Measurements from ENCODE around the gene KPNA1.

KPNA1 gene

DNA sequence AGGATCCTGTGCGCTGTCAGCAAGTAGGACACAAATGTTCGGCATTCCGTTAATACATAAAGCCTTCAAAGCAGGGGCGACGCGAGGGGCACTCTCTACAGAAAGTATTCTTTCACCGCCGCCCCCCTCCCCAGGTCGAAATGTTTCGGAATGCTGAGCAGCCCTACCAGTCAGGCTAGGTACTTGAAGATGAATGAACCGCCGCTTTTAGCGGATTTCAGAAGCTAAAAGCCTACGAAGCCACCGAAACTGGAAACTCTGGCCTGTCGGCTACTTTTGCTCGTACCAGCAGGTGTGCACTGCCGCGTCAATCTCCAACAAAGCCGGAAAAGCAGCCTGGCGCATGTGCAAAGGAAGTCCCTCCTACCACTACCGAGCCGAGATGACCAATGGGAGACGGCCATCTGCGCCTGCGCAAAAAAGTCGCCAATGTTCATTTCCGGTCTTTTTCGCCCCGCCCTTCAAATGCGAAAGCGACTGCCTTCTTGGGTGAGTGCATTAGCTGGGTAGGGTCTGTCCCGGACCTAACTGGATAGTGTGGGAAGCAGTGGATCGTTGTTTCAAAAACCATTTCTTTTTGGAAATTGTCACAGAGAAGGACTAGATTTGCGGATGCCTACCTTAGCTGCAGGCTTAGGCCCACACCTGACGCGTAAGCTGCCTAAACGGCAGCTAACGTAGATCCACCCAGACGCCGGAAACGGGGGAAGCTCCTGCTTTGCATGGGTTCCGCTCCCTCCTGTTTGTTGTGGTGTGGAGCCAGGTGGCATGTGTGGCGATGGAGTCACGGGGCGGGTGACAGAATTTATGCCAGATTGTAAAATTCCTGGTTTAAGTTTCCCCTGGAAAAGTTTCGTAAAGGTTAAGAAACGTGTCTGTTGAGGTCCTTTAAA lies 98.7 kb downstream of the KPNA1 start, which contains the start of gene WDR5B:
Gene WDR5B (minus strand): TSS at position 301 of the 893 bp plus-strand sequence. CDS start 534 bp downstream, outside the sequence.
- peak; percentile 98 for DNase-seq (ENCODE audit: low spot score)

DNA sequence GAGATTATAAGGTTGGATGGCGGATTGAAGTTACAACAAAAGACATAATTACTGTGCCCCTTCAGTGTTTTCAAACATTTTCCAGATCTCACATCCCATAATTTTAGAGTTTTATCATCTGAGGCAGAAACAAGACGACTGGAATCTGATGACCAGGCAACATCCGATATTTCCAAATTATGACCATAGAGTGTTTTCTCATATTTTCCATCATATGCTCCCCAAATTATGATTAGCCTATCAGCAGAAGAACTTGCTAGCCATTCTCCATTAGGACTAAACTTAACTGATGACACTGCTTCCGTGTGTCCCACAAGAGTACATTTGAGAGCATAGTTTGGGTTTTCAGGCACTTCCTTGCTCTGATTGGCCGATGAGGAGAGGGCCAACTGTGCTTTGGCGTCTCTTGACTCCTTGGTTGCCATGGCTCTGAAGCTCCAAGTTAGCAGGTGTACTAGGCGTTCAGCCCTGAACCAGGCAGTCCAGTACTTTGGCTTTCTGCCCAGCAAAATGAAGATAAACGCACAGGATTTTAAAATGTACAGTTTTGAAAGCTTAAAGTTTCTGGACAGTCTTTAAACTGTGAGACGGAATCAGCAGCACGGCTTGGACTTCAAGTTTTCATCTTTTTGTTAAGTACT lies 99.5 kb downstream of the KPNA1 start:
- DNase-seq (ENCODE audit: low spot score) = peak; percentile 21

GRCh38 chr3:122414391-122414790 lies 100.3 kb downstream of the KPNA1 start:
- DNase-seq (ENCODE audit: low spot score) = no peak

DNA sequence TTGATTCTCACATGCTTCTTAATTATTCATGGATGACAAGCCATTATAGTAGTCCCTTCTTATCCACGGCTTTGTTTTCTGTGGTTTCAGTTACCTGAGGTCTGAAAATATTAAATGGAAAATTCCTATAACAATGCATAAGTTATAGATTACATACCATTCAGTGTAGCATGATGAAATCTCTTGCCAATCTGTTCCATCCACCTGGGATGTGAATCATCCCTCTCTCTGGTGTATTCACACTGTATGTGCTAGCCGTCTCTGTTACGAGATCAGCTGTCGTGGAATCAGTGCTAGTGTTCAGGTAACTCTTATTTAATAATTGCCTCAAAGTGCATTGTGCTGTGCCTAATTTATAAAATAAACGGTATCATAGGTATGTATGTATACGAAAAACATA lies 104.1 kb downstream of the KPNA1 start:
- no peak for DNase-seq (ENCODE audit: low spot score)

DNA sequence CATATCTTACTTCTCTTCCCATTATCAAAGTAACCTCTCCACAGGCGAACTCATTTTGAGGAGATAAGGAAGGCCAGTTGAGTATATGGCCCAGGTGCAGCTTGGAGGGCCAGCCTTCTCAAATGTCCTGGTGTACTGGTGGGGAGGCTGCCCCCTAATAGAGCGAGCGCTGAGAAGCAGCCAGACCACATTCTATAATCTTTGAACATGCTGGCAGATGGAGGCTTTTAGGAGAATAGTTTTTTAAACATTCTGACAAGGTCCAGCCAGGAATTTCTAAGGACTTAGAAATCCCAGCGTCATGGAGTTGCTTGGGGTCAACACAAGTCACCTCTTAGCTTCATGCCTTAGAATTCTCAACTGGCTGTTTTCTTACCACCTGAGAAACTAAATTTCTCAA lies 104.6 kb downstream of the KPNA1 start:
- DNase-seq (ENCODE audit: low spot score) = no peak

DNA sequence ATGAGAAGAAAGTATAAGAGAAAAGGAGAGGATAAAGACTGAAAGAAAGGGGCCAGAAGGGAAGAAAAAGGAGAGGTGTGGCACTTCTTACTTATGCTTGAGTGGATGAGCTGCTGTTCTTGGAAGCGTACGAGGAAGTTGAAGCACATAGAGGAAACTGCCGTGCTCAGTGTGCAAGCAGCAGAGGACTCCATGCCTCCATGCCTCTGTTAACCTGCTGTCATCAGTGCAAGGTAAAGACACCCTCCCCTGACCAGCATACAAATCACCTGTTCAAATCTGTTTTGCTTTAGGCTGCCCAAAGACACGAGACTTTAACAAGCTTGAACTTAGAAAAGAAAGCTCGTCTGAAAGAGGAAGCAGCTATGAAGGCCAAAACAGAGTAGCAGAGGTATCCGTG lies 105.3 kb downstream of the KPNA1 start:
- DNase-seq (ENCODE audit: low spot score) = no peak

DNA sequence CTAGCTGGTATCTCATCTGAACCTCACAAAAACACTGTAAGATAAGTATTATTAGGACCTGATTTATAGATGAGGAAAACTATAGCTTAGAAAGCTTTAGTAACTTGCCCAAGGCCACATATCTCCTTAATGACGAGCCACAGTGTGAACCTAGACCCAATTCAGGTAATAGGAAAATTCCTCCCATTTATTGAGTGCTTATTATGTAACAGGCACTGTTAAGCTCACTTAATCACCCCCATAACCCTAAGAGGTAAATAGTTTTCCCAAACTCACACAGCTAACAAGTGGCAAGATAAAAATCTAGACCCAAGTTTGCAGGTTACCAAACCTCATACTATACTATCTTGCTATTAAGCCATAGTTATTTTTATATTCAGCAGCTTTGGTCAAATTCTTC lies 106.8 kb downstream of the KPNA1 start:
- DNase-seq (ENCODE audit: low spot score) = no peak

DNA sequence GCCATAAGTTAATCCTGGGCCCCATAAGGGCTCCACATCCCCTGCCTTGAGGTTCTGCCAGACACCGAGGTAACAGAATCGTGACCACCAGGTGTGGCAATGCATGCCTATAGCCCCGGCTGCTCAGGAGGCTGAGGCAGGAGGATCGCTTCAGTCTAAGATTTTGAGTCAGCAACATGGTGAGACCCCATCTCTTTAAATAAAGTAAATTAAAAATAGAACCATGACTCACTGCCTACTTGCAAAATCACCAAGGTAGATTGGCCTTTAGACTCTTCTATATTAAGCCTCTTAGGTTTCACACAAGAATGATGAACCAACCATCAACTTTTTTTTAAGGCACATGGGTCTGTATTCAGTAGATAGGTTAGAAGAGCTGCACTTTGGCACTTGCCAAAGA lies 108.5 kb downstream of the KPNA1 start:
- DNase-seq (ENCODE audit: low spot score) = no peak

GRCh38 chr3:122405015-122405414 lies 109.7 kb downstream of the KPNA1 start:
- DNase-seq (ENCODE audit: low spot score) = no peak

DNA sequence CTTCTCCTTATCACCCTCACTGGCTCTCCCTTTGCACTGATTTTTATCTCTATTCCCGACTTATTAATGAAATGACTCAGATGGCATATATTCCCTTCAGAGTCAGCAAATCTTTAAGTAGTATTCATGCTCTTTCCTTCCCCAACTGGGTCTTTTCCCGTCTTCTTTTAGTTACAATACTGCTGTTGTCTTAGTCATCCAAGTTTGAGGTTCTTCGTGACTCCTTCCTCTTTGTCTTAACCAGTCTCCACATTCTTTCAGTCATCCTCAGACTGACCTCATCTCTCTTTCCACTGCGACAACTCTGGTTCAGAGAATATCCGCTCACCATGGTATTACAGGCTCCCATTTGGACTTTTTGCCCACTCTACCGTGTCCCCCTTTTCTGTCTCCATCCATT lies 111.2 kb downstream of the KPNA1 start:
- DNase-seq (ENCODE audit: low spot score) = no peak

GRCh38 chr3:122398920-122399319 lies 115.8 kb downstream of the KPNA1 start:
- DNase-seq (ENCODE audit: low spot score) = no peak

DNA sequence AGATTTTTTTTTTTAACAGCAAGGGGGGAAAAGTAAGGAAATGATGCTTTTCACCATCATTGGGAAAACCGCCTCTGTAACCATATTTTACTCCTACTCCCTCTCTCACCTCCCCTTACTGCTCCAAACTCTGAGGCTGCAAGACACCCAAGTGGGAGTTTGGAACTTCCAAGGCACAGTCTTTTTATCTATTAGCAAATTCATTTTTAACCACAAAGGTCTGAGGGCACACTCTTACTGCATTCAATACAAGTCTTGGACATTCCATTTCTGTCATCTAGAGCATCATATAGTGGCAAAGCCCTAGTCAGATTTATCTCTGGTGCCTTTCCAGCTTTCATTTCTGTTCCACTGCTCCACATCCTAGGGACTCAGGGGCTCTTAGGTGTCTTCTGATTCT lies 117.5 kb downstream of the KPNA1 start:
- no peak for DNase-seq (ENCODE audit: low spot score)

GRCh38 chr3:122396511-122396910 lies 118.2 kb downstream of the KPNA1 start:
- no peak for DNase-seq (ENCODE audit: low spot score)

- DNase-seq (ENCODE audit: low spot score) = no peak
Observed at GRCh38 chr3:122395582-122395981, 119.2 kb downstream of the KPNA1 start.

DNA sequence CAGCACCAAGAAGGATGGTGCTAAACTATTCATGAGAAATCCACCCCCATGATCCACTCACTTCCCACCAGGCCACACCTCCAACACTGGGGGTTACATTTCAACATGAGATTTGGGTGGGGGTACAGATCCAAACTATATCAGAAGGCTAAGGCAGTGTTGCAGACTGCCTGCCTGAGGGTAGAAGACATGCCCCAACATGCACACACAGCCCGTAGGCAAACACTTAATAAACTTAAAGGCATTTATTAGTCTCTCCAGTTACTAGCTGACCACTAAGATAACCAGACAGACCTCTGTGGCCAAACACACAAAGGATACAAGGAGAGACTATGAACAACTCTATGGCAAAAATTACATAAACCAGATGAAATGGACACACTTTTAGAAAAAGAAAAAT lies 120.6 kb downstream of the KPNA1 start:
- no peak for DNase-seq (ENCODE audit: low spot score)

- peak; percentile 39 for DNase-seq (ENCODE audit: low spot score)
Observed at GRCh38 chr3:122392868-122393844, 121.6 kb downstream of the KPNA1 start.

- DNase-seq (ENCODE audit: low spot score) = no peak
Observed at GRCh38 chr3:122391681-122392446, 122.9 kb downstream of the KPNA1 start.

DNA sequence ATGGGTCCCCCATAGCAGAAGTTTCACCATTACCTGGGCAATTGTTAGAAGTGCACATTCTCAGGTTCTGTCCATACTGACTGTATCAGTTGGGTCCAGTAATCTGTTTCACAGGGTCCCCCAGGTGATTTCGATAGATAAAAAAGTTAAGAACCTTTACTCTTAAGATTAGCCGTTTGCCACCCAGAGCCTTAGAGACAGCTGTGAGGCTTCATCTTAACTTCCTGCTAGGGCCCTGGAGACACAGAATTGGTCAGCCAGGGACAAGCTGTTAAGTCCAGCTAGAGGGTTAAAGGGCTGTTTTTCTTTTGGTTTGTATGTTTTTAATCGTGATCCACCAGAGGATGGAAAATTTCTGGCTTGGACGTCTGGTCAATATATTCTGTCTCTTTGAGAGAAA lies 124.1 kb downstream of the KPNA1 start:
- no peak for DNase-seq (ENCODE audit: low spot score)

DNA sequence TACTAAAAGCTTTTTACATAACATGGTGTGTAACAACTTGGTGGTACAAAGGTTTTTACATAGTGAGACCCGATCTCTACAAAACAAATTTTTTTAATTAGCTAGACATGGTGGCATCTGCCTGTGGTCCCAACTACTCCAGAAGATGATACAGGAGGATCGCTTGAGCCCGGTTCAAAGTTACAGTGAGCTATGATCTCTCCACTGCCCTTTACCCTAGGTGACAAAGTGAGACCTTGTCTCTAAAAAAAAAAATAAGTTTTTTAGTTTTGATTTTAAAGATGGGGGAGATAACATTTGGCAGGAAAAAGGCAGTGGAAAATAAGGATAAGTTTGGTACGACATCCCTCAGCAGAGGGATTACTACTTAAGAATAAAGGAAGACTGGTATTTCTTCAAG lies 124.8 kb downstream of the KPNA1 start:
- DNase-seq (ENCODE audit: low spot score) = no peak

- DNase-seq (ENCODE audit: low spot score) = no peak
Observed at GRCh38 chr3:122389197-122389596, 125.5 kb downstream of the KPNA1 start.

GRCh38 chr3:122387709-122388108 lies 127.0 kb downstream of the KPNA1 start:
- no peak for DNase-seq (ENCODE audit: low spot score)
